GM23248 (cell line): Measurements from ENCODE around the gene PCDH12.

Experiments used
- EZH2 ChIP-seq: fragments of 200-600 bp; sonication (generic); IDR thresholded peaks from 2 replicates; pipeline ENCODE4 v1.6.1; 2018; ENCODE audit warnings: antibody characterized with exemption, mild to moderate bottlenecking; ENCODE audit not compliant: insufficient read depth, poor library complexity, severe bottlenecking
- EZH2phosphoT487 ChIP-seq: fragments of 200-600 bp; sonication (generic); IDR thresholded peaks from 2 replicates; pipeline ENCODE4 v1.6.1; 2018; ENCODE audit warnings: antibody characterized with exemption, moderate library complexity, mild to moderate bottlenecking, low read depth; ENCODE audit not compliant: insufficient read depth

DNA sequence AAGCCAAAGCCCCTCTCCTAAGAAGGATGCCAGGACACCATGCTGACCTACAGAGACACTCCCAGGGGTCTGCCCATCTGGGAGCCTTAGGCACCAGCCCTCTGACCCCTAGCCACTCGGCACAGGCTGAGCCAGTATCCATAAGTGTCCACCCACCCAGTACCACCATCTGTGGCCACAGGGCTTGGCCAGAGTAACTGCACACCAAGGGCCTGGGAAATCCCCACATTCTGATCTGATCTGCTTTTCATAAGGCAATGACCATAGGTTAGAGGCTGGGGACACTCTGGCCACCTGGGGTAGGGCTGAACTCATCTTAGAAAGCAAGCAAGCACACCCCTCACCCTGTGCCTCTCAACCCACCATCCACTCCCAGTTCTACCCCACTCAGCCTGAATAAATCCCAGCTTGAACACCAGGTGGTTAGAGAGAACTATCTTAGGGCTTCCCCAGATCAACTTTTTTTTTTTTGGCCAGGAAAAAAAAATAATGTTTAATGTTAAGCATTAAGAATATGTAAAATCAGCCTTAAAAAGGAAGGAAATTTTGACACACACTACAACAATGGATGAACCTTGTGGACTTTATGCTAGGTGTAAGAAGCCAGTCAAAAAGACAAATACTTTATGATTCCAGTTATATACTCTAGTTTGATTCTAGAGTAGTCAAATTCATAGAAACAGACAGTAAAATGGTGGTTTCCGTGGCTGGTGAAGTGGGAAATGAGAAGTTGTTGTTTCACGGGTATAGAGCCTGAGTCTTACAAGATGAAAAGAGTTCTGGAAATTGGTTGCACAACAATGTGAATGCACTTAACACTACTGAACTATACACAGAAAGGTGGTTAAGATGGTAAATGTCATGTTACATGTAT is 48.6 kb upstream of the PCDH12 start:
- TF ChIP-seq EZH2 (no peak), EZH2phosphoT487 (no peak)
